ENCODE data around the gene PTPRN2.

PTPRN2 gene

GRCh38 chr7:157633465-157634185 lies 954.0 kb downstream of the PTPRN2 start:
- FAIRE-seq, result no peak

GRCh38 chr7:157630301-157630853 lies 957.2 kb downstream of the PTPRN2 start:
- DNase-seq (ENCODE audit: insufficient read length, low spot score) (no peak), FAIRE-seq (no peak)

More at GRCh38 chr7:157633465-157634185, 954.0 kb downstream of the PTPRN2 start:
- no peak for DNase-seq (ENCODE audit: insufficient read length, low spot score)

GRCh38 chr7:157628456-157628855 lies 959.2 kb downstream of the PTPRN2 start:
- no peak for FAIRE-seq

GRCh38 chr7:157627646-157628045 lies 960.0 kb downstream of the PTPRN2 start:
- DNase-seq (ENCODE audit: insufficient read length, low spot score), result no peak
- no peak for FAIRE-seq

More at GRCh38 chr7:157628456-157628855, 959.2 kb downstream of the PTPRN2 start:
- no peak for DNase-seq (ENCODE audit: insufficient read length, low spot score)

GRCh38 chr7:157627033-157627432 lies 960.6 kb downstream of the PTPRN2 start:
- no peak for DNase-seq (ENCODE audit: insufficient read length, low spot score)
- FAIRE-seq, result no peak

GRCh38 chr7:157625973-157626742 lies 961.5 kb downstream of the PTPRN2 start:
- DNase-seq (ENCODE audit: insufficient read length, low spot score), result no peak
- FAIRE-seq, result no peak

- DNase-seq (ENCODE audit: insufficient read length, low spot score) (no peak), FAIRE-seq (no peak)
These were observed 964.1 kb downstream of the PTPRN2 start for GRCh38 chr7:157623556-157623955.

GRCh38 chr7:157622408-157623205 lies 965.0 kb downstream of the PTPRN2 start:
- DNase-seq (ENCODE audit: insufficient read length, low spot score), result no peak

GRCh38 chr7:157622000-157622399 lies 965.6 kb downstream of the PTPRN2 start:
- DNase-seq (ENCODE audit: insufficient read length, low spot score) (no peak), FAIRE-seq (no peak)

More at GRCh38 chr7:157622408-157623205, 965.0 kb downstream of the PTPRN2 start:
- no peak for FAIRE-seq

- no peak for FAIRE-seq
- DNase-seq (ENCODE audit: insufficient read length, low spot score), result no peak
These were observed 966.4 kb downstream of the PTPRN2 start for GRCh38 chr7:157621131-157621681.

- no peak for FAIRE-seq
- no peak for DNase-seq (ENCODE audit: insufficient read length, low spot score)
These were observed 967.0 kb downstream of the PTPRN2 start for GRCh38 chr7:157620616-157621015.

- FAIRE-seq, result no peak
- no peak for DNase-seq (ENCODE audit: insufficient read length, low spot score)
These were observed 967.7 kb downstream of the PTPRN2 start for GRCh38 chr7:157619753-157620525.

- DNase-seq (ENCODE audit: insufficient read length, low spot score) (no peak), FAIRE-seq (no peak)
These were observed 968.6 kb downstream of the PTPRN2 start for GRCh38 chr7:157618823-157619606.

GRCh38 chr7:157618091-157618726 lies 969.4 kb downstream of the PTPRN2 start:
- no peak for DNase-seq (ENCODE audit: insufficient read length, low spot score)
- FAIRE-seq, result no peak

- FAIRE-seq, result no peak
- no peak for DNase-seq (ENCODE audit: insufficient read length, low spot score)
These were observed 970.2 kb downstream of the PTPRN2 start for GRCh38 chr7:157617401-157617800.

GRCh38 chr7:157616931-157617330 lies 970.7 kb downstream of the PTPRN2 start:
- FAIRE-seq, result no peak
- DNase-seq (ENCODE audit: insufficient read length, low spot score), result no peak

GRCh38 chr7:157616426-157616825 lies 971.2 kb downstream of the PTPRN2 start:
- FAIRE-seq (no peak), DNase-seq (ENCODE audit: insufficient read length, low spot score) (no peak)

GRCh38 chr7:157615852-157616251 lies 971.8 kb downstream of the PTPRN2 start:
- DNase-seq (ENCODE audit: insufficient read length, low spot score), result no peak
- FAIRE-seq, result no peak
